ENCODE results near the gene SLC7A4.

The SLC7A4 gene

GRCh38 chr22:20988573-20989322, 43.6 kb downstream of the SLC7A4 start:
- H3K36me3 ChIP-seq: peaks cover 60 to 91% (median 76%) of the 10 kb centered on the region in 11 experiments
- peaks cover 16 to 24% (median 21%) of the 10 kb centered on the region in 10 experiments for H3K4me1 ChIP-seq
- H3K27me3 ChIP-seq: no peaks in the 10 kb centered on the region
- peak overlapping the region in 10 of 11 experiments; percentile 2 to 62 (median 44); a peak in 10 of 22 replicates for H3K9ac ChIP-seq
- 0 out of 22 replicates have a peak overlapping the region, but pooled peaks of 1 of the 11 experiments have one; percentile 16 for H3K27ac ChIP-seq
- H3K9me3 ChIP-seq (replicated peaks in 1 of 11): no peaks in the 10 kb centered on the region
- H3K4me3 ChIP-seq: no peak overlapping the region
- peaks cover 0 to 72% (median 16%) of the 10 kb centered on the region in 11 experiments; a peak in 11 of 22 replicates for H4K20me1 ChIP-seq
- peak overlapping the region in 10 of 11 experiments; percentile 31 to 70 (median 60); a peak in 19 of 22 replicates for H3K4me2 ChIP-seq
- TF ChIP-seq Cebpa-rat (IDR thresholded peaks at IDR 0.05): no peak

DNA sequence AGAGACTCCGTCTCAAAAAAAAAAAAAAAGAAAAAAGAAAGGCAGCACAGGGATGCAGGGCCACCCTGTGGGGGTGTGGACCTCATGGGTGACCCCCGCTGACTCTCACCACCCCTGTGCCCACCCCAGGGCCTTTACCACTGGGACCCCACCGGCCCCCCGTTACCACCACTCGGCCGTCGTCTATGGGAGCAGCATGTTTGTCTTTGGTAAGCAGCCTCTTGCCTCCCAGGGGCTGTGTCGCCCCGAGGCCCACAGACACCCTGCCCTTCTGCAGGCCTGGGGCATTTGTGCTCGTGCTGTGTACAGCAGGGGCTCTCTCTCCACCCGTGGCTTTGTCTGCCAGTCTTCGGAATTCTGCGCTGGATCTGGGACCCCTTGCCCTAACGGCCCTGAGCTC, 45.0 kb downstream of the SLC7A4 start:
- no peak overlapping the region; a peak in 1 of 22 replicates for H3K9ac ChIP-seq
- H3K36me3 ChIP-seq: peaks cover 48 to 82% (median 62%) of the 10 kb centered on the region in 11 experiments

GRCh38 chr22:20986365-20986764, 46.0 kb downstream of the SLC7A4 start:
- Histone ChIP-seq H3K4me3 (no peak overlapping the region), H3K27ac (no peak overlapping the region), H3K9ac (no peak overlapping the region), H3K36me3 (peaks cover 38 to 72% (median 52%) of the 10 kb centered on the region in 11 experiments), H3K4me1 (peaks cover 29 to 39% (median 36%) of the 10 kb centered on the region in 10 experiments), H4K20me1 (peaks cover 0 to 48% (median 16%) of the 10 kb centered on the region in 11 experiments; a peak in 11 of 22 replicates), H3K4me2 (no peak overlapping the region), H3K27me3 (no peaks in the 10 kb centered on the region), H3K9me3 (replicated peaks in 1 of 11) (no peaks in the 10 kb centered on the region)
- no peak for TF ChIP-seq Cebpa-rat (IDR thresholded peaks at IDR 0.05)

More for the DNA sequence above, 45.0 kb downstream of the SLC7A4 start:
- peaks cover 0 to 58% (median 16%) of the 10 kb centered on the region in 11 experiments; a peak in 11 of 22 replicates for H4K20me1 ChIP-seq
- no peak overlapping the region for H3K27ac ChIP-seq
- peaks cover 27 to 36% (median 33%) of the 10 kb centered on the region in 10 experiments for H3K4me1 ChIP-seq
- no peak for TF ChIP-seq Cebpa-rat (IDR thresholded peaks at IDR 0.05)
- H3K4me3 ChIP-seq: no peak overlapping the region
- H3K27me3 ChIP-seq: no peaks in the 10 kb centered on the region
- no peaks in the 10 kb centered on the region for H3K9me3 ChIP-seq (replicated peaks in 1 of 11)
- H3K4me2 ChIP-seq: no peak overlapping the region

GRCh38 chr22:20985720-20986119, 46.6 kb downstream of the SLC7A4 start:
- no peaks in the 10 kb centered on the region for H3K9me3 ChIP-seq (replicated peaks in 1 of 11)
- peaks cover 35 to 46% (median 42%) of the 10 kb centered on the region in 10 experiments for H3K4me1 ChIP-seq
- H3K4me2 ChIP-seq: no peak overlapping the region
- H3K9ac ChIP-seq: peak overlapping the region in 1 of 11 experiments; percentile 25; a peak in 1 of 22 replicates
- TF ChIP-seq Cebpa-rat (IDR thresholded peaks at IDR 0.05): no peak
- peaks cover 33 to 65% (median 46%) of the 10 kb centered on the region in 11 experiments for H3K36me3 ChIP-seq
- no peaks in the 10 kb centered on the region for H3K27me3 ChIP-seq
- H4K20me1 ChIP-seq: peaks cover 0 to 41% (median 13%) of the 10 kb centered on the region in 11 experiments; a peak in 11 of 22 replicates
- no peak overlapping the region for H3K27ac ChIP-seq
- H3K4me3 ChIP-seq: no peak overlapping the region

DNA sequence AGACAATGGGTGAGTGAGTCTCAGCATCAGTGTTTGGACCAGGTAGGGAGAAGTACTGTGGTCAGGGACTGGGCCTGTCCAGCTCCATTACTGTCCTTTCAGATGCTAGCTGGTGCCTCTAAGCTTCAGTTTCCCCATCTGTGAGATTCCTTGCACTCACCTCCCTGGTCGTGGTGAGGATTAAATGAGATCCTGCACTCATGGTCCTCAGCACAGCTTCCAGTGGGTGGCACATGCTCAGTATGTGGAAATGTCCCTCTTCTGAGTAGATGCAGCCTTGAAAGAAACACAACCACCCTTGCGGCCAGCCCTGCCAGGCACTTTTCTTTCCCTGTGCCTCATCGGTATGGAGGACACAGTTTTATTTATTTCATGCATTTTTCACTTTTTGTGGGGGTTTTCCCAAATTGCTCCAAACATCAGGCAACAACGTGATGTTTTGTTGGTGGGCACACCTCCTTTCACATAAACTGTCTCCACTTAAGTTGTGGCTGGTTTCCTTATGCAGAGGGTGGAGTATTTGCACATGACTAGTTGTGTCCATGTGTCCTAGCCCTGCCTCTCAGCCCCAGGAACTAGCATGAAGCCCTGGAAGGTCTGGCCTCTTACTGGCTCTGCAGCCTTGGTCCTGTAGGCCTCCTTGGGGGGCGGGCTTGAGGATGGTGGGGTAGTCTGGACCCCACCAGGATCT, 49.1 kb downstream of the SLC7A4 start:
- H3K9ac ChIP-seq: peak overlapping the region; percentile 83 to 94 (median 91)
- H4K20me1 ChIP-seq: peaks cover 0 to 18% (median 2%) of the 10 kb centered on the region in 11 experiments; a peak in 8 of 22 replicates
- peaks cover 8 to 10% (median 9%) of the 10 kb centered on the region in 11 experiments; a peak in 20 of 22 replicates for H3K9me3 ChIP-seq (replicated peaks in 1 of 11)
- peak overlapping the region; percentile 88 to 97 (median 94) for H3K4me2 ChIP-seq
- H3K4me3 ChIP-seq: peak overlapping the region; percentile 72 to 92 (median 82)
- TF ChIP-seq Cebpa-rat (IDR thresholded peaks at IDR 0.05): no peak
- peaks cover 27 to 47% (median 40%) of the 10 kb centered on the region in 11 experiments for H3K36me3 ChIP-seq
- H3K27me3 ChIP-seq: no peaks in the 10 kb centered on the region
- H3K27ac ChIP-seq: peak overlapping the region in 8 of 11 experiments; percentile 87 to 98 (median 92); a peak in 8 of 22 replicates
- peaks cover 24 to 27% (median 26%) of the 10 kb centered on the region in 10 experiments for H3K4me1 ChIP-seq

GRCh38 chr22:20982563-20982882, 49.8 kb downstream of the SLC7A4 start:
- peaks cover 0 to 11% (median 0%) of the 10 kb centered on the region in 11 experiments; a peak in 5 of 22 replicates for H4K20me1 ChIP-seq
- H3K27me3 ChIP-seq: no peaks in the 10 kb centered on the region
- peak overlapping the region; percentile 72 to 92 (median 82) for H3K4me3 ChIP-seq
- H3K27ac ChIP-seq: peak overlapping the region; percentile 58 to 98 (median 90)
- H3K36me3 ChIP-seq: peaks cover 20 to 40% (median 33%) of the 10 kb centered on the region in 11 experiments
- peak overlapping the region; percentile 83 to 94 (median 91) for H3K9ac ChIP-seq
- TF ChIP-seq Cebpa-rat (IDR thresholded peaks at IDR 0.05): no peak
- H3K9me3 ChIP-seq (replicated peaks in 1 of 11): peaks cover 8 to 10% (median 9%) of the 10 kb centered on the region in 11 experiments; a peak in 20 of 22 replicates
- peak overlapping the region; percentile 88 to 97 (median 94) for H3K4me2 ChIP-seq
- H3K4me1 ChIP-seq: peaks cover 24 to 27% (median 26%) of the 10 kb centered on the region in 10 experiments

GRCh38 chr22:20981787-20982562, 50.4 kb downstream of the SLC7A4 start, which contains the start of gene LZTR1:
Gene LZTR1 (plus strand): TSS chr22:20982297. CDS start chr22:20982372, 75 bp downstream.
- H3K4me1 ChIP-seq: peaks cover 24 to 27% (median 26%) of the 10 kb centered on the region in 10 experiments
- peaks cover 0 to 9% (median 0%) of the 10 kb centered on the region in 11 experiments; a peak in 5 of 22 replicates for H4K20me1 ChIP-seq
- H3K4me2 ChIP-seq: peak within 1 kb of the TSS; percentile 88 to 97 (median 94)
- H3K36me3 ChIP-seq: peaks cover 15 to 34% (median 28%) of the 10 kb centered on the region in 11 experiments
- no peak for TF ChIP-seq Cebpa-rat (IDR thresholded peaks at IDR 0.05)
- peak within 1 kb of the TSS; percentile 58 to 98 (median 90) for H3K27ac ChIP-seq
- H3K9ac ChIP-seq: peak within 1 kb of the TSS; percentile 83 to 94 (median 91)
- H3K27me3 ChIP-seq: no peaks in the 10 kb centered on the region
- H3K9me3 ChIP-seq (replicated peaks in 1 of 11): peaks cover 8 to 10% (median 9%) of the 10 kb centered on the region in 11 experiments; a peak in 20 of 22 replicates
- peak within 1 kb of the TSS; percentile 72 to 92 (median 82) for H3K4me3 ChIP-seq
